Fibroblast of lung (primary cell): ENCODE results near the gene TP73. TPM values are rescaled to one million over a fixed set of nuclear protein-coding genes. Genes with fewer than 3 reads are reported as not detected.

Experiments
- DNase-seq, 2 donors: peaks; one replicate each; pipeline versions ENCODE4 v3.0.0 to v3.0.0-alpha.2; 2010; ENCODE audit warnings: low read depth in 2 of 2
- H2AFZ ChIP-seq: 2 replicates; pipeline ENCODE4 v1.5.1; 2012; ENCODE audit warnings: low read length, control low read depth, inconsistent platforms
- H3K27ac ChIP-seq: 2 replicates; pipeline ENCODE4 v1.5.1; 2011; ENCODE audit warnings: low read length, control low read depth; ENCODE audit not compliant: insufficient read depth
- H3K27me3 ChIP-seq: 2 replicates; pipeline ENCODE4 v1.5.1; 2011; ENCODE audit warnings: mild to moderate bottlenecking, low read length; ENCODE audit not compliant: control insufficient read depth, insufficient read depth
- H3K36me3 ChIP-seq: 2 replicates; pipeline ENCODE4 v1.5.1; 2011; ENCODE audit warnings: low read length; ENCODE audit not compliant: control insufficient read depth, insufficient read depth
- H3K4me1 ChIP-seq: 2 replicates; pipeline ENCODE4 v1.5.1; 2011; ENCODE audit warnings: low read length; ENCODE audit not compliant: control insufficient read depth, insufficient read depth; ENCODE audit errors: extremely low read depth
- H3K4me2 ChIP-seq: 2 replicates; pipeline ENCODE4 v1.5.1; 2011; ENCODE audit warnings: low read length, control low read depth; ENCODE audit not compliant: insufficient read depth; ENCODE audit errors: extremely low read depth
- H3K4me3 ChIP-seq, 4 experiments: fragments of 200-600 bp in 1 of 4; sonication (generic) in 1 of 4; replicated peaks in 1 of 4; 2 replicates each; pipeline ENCODE4 v1.5.1; 2011 to 2016; ENCODE audit warnings: low read length in 4 of 4, low read depth in 3 of 4, mild to moderate bottlenecking in 3 of 4, control low read depth in 2 of 4, inconsistent platforms in 1 of 4, mixed read lengths in 1 of 4; ENCODE audit not compliant: insufficient read depth in 1 of 4; ENCODE audit errors: control extremely low read depth in 1 of 4
- H3K79me2 ChIP-seq: 2 replicates; pipeline ENCODE4 v1.5.1; 2012; ENCODE audit warnings: mild to moderate bottlenecking, low read length, inconsistent platforms; ENCODE audit not compliant: control insufficient read depth, insufficient read depth
- H3K9ac ChIP-seq: 2 replicates; pipeline ENCODE4 v1.5.1; 2011; ENCODE audit warnings: mild to moderate bottlenecking, low read length, control low read depth; ENCODE audit not compliant: insufficient read depth
- H3K9me3 ChIP-seq: 2 replicates; pipeline ENCODE4 v1.5.1; 2012; ENCODE audit warnings: low read depth, low read length; ENCODE audit not compliant: control insufficient read depth, insufficient read depth
- H4K20me1 ChIP-seq: 2 replicates; pipeline ENCODE4 v1.5.1; 2011; ENCODE audit warnings: low read length; ENCODE audit not compliant: control insufficient read depth, insufficient read depth; ENCODE audit errors: extremely low read depth
- CTCF ChIP-seq, 2 donors: IDR thresholded peaks in 1 of 2; conservative IDR thresholded peaks in 1 of 2; 1 replicate in 1 of 2; 2 replicates in 1 of 2; pipeline ENCODE4 v1.5.1; 2011 to 2012; ENCODE audit warnings: low read length in 2 of 2, control low read depth in 1 of 2, inconsistent platforms in 1 of 2, low read depth in 1 of 2, mild to moderate bottlenecking in 1 of 2
- EZH2 ChIP-seq: IDR thresholded peaks from 2 replicates; pipeline ENCODE4 v1.5.1; 2012; ENCODE audit warnings: low read length, control low read depth, mild to moderate bottlenecking; ENCODE audit errors: missing control alignments
- polyA plus RNA-seq, 2 donors: library from polyadenylated mRNA; depleted of rRNA in 1 of 2; stranded (reverse) in 1 of 2; unstranded in 1 of 2; fragments of >200 nt; gene quantifications; 2 replicates each; pipeline ENCODE4 v1.2.1, GENCODE V29; 2011 to 2012; ENCODE audit warnings: missing spikeins in 1 of 2
- total RNA-seq: library from RNA; depleted of rRNA; stranded (reverse); fragments of >200 nt; gene quantifications from 2 replicates; pipeline ENCODE4 v1.2.1, GENCODE V29; 2014

Gene TP73
- total and polyA plus RNA-seq, 2 donors (not counting 1 experiment from before 2014, with no cell fraction given): not detected

DNA sequence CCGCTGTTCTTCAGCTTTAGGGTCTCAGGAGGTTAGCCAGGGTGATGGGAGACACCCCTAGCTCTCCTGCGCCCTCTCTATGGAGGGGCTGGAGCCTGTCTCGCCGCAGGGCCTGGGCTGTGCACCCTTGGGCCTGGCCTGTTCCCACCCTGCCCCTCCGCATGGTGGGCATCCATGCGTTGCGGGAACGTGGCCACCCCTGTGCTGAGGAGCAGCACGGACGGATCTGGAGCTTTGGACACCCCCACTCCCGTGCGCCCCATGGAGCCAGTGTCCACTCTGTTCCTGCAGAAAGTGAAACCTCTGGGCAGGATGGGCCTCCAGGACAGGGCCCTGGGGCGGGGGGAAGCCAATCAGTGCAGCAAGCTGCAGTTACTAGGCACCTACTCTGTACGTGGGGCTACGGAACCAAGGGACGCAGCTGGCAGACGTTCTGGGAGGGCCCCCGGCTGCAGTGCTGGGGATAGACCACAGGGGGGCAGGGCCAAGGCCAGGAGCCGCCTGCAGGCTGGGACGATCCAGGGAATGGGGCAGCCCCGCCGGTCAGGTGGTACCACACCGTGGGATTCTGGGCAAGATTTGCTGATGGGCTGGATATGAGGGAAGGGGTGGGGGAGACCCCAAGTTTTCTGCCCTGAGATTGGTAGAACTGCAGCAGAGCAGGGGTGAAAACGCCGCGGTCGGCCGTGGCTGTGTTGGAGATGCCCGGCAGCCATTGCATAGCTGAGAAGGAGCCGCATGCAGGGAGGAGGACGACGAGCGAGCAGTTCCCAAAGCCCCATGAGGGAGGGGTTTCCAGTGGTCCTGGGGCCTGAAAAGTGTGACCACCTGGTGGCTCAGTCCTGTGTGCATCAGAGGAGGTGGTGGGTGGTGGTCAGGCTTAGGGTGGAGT is 43.3 kb downstream of the TP73 start:
- Histone ChIP-seq H3K9me3 (no peaks in the 10 kb centered on the region), H3K4me3 (no peak overlapping the region), H3K9ac (no peak overlapping the region), H3K27me3 (peaks cover 4% of the 10 kb centered on the region), H4K20me1 (no peaks in the 10 kb centered on the region), H3K36me3 (no peaks in the 10 kb centered on the region), H3K4me1 (no peaks in the 10 kb centered on the region), H3K79me2 (no peaks in the 10 kb centered on the region), H3K4me2 (no peak overlapping the region), H2AFZ (no peak overlapping the region), H3K27ac (no peak overlapping the region)
- TF ChIP-seq CTCF (conservative IDR thresholded peaks at IDR 0.05 in 1 of 2, IDR thresholded peaks at IDR 0.05 in 1 of 2; ENCODE audit: low read depth in 1 of 2, low read length in 2 of 2) (peak; percentile 61 to 69), EZH2 (no peak)
- DNase-seq: peak; percentile 8 to 11

- TF ChIP-seq CTCF (conservative IDR thresholded peaks at IDR 0.05 in 1 of 2, IDR thresholded peaks at IDR 0.05 in 1 of 2; ENCODE audit: low read depth in 1 of 2, low read length in 2 of 2) (no peak), EZH2 (no peak)
Measured at GRCh38 chr1:3696689-3697088, 44.4 kb downstream of the TP73 start.

GRCh38 chr1:3697104-3697503 is 44.8 kb downstream of the TP73 start:
- H3K27me3 ChIP-seq: peaks cover 4% of the 10 kb centered on the region
- no peaks in the 10 kb centered on the region for H3K36me3 ChIP-seq
- no peak overlapping the region for H3K27ac ChIP-seq

More at GRCh38 chr1:3696689-3697088, 44.4 kb downstream of the TP73 start:
- Histone ChIP-seq H3K36me3 (no peaks in the 10 kb centered on the region), H3K4me2 (no peak overlapping the region), H4K20me1 (no peaks in the 10 kb centered on the region), H3K9me3 (no peaks in the 10 kb centered on the region), H3K4me3 (no peak overlapping the region), H3K79me2 (no peaks in the 10 kb centered on the region), H3K9ac (no peak overlapping the region), H3K27ac (no peak overlapping the region), H3K4me1 (no peaks in the 10 kb centered on the region), H2AFZ (no peak overlapping the region), H3K27me3 (peaks cover 4% of the 10 kb centered on the region)
- no peak for DNase-seq

More at GRCh38 chr1:3697104-3697503, 44.8 kb downstream of the TP73 start:
- Histone ChIP-seq H3K9me3 (no peaks in the 10 kb centered on the region), H2AFZ (no peak overlapping the region), H3K9ac (no peak overlapping the region), H3K79me2 (no peaks in the 10 kb centered on the region), H3K4me1 (no peaks in the 10 kb centered on the region), H4K20me1 (no peaks in the 10 kb centered on the region), H3K4me3 (no peak overlapping the region), H3K4me2 (no peak overlapping the region)
- TF ChIP-seq EZH2: no peak
- no peak for DNase-seq
